Skin epidermis (tissue), 12 donors: Measurements from ENCODE around the gene ATP6V0D1.
A peak's percentile ranks its signal among the peaks of the same experiment; 100 is the strongest.

Experiments used
- H3K27ac ChIP-seq, 21 experiments: fragments of 200-600 bp; sonication (generic) in 11 of 21; one replicate each; pipeline ENCODE4 v1.5.0; 2020; ENCODE audit warnings: mild to moderate bottlenecking in 3 of 21, inconsistent platforms in 2 of 21, moderate library complexity in 2 of 21
- H3K4me3 ChIP-seq, 7 experiments: fragments of 200-600 bp; sonication (generic) in 2 of 7; one replicate each; pipeline ENCODE4 v1.5.0; 2020; ENCODE audit warnings: inconsistent platforms in 2 of 7, mild to moderate bottlenecking in 2 of 7, moderate library complexity in 1 of 7

Gene ATP6V0D1

GRCh38 chr16:67389911-67390815, 90.8 kb downstream of the ATP6V0D1 start:
- Histone ChIP-seq H3K4me3 (no peak overlapping the region), H3K27ac (no peak overlapping the region)

- Histone ChIP-seq H3K27ac (peak overlapping the region in 1 of 21 experiments; percentile 21), H3K4me3 (no peak overlapping the region)
Measured at GRCh38 chr16:67388591-67388990, 92.4 kb downstream of the ATP6V0D1 start.

DNA sequence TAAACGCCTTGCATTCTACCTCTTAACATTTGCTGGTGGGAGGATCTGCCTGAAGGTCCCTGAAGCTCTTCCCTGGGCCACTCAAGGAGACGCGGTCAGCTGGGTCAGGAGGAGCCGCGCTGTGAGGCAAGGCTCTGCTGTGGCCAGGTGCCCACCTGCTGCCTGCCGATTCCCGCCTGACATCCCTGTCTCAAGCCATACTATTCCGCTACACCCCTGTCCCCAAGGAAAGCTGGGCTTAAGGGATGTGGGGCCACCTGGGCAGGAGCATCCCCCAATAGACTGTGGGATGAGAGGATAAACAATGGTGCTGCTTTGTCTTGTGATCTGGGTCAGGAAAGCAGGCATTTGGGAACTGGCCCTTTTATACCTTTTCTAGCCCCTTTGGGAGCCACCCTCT, 92.8 kb downstream of the ATP6V0D1 start:
- peak overlapping the region in 1 of 21 experiments; percentile 21 for H3K27ac ChIP-seq
- H3K4me3 ChIP-seq, result no peak overlapping the region
